KMS-11 (cell line): ENCODE data around the gene OSBPL5.

Experiments
- H2AFZ ChIP-seq: fragments of 200-600 bp; sonication (generic); 2 replicates; pipeline ENCODE4 v1.6.1; 2016; ENCODE audit warnings: antibody characterized with exemption, mixed run types, low read depth
- H3K27ac ChIP-seq: fragments of 200-600 bp; sonication (generic); 2 replicates; pipeline ENCODE4 v1.6.1; 2016; ENCODE audit warnings: mild to moderate bottlenecking, mixed run types
- H3K27me3 ChIP-seq: fragments of 200-600 bp; sonication (generic); 2 replicates; pipeline ENCODE4 v1.6.1; 2017; ENCODE audit warnings: mild to moderate bottlenecking, low read depth, mixed run types, moderate library complexity; ENCODE audit not compliant: insufficient read depth
- H3K36me3 ChIP-seq: fragments of 200-600 bp; sonication (generic); 2 replicates; pipeline ENCODE4 v1.6.1; 2017; ENCODE audit warnings: mild to moderate bottlenecking, mixed run types; ENCODE audit not compliant: insufficient read depth
- H3K4me1 ChIP-seq: fragments of 200-600 bp; sonication (generic); 2 replicates; pipeline ENCODE4 v1.6.1; 2016; ENCODE audit warnings: mild to moderate bottlenecking, low read depth, mixed run types; ENCODE audit not compliant: poor library complexity, severe bottlenecking
- H3K4me2 ChIP-seq: fragments of 200-600 bp; sonication (generic); 2 replicates; pipeline ENCODE4 v1.7.0; 2016; ENCODE audit warnings: mild to moderate bottlenecking, mixed run types
- H3K4me3 ChIP-seq: fragments of 200-600 bp; sonication (generic); IDR thresholded peaks from 2 replicates; pipeline ENCODE4 v1.6.1; 2017; ENCODE audit warnings: low read depth, low read length, mixed read lengths; ENCODE audit not compliant: insufficient read depth
- H3K79me2 ChIP-seq: fragments of 200-600 bp; sonication (generic); 2 replicates; pipeline ENCODE4 v1.6.1; 2016; ENCODE audit warnings: low read depth, mixed run types; ENCODE audit not compliant: insufficient read depth
- H3K9ac ChIP-seq: fragments of 200-600 bp; sonication (generic); 2 replicates; pipeline ENCODE4 v1.6.1; 2016; ENCODE audit warnings: mild to moderate bottlenecking, mixed run types
- H4K20me1 ChIP-seq: fragments of 200-600 bp; sonication (generic); 2 replicates; pipeline ENCODE4 v1.6.1; 2016; ENCODE audit warnings: mild to moderate bottlenecking, mixed run types; ENCODE audit not compliant: insufficient read depth
- CTCF ChIP-seq: fragments of 200-600 bp; sonication (generic); conservative IDR thresholded peaks from 2 replicates; pipeline ENCODE4 v1.6.1; 2017; ENCODE audit warnings: low read depth, mild to moderate bottlenecking, antibody characterized with exemption, low read length, moderate library complexity, mixed read lengths

Gene OSBPL5

GRCh38 chr11:3138178-3139085 lies 26.7 kb downstream of the OSBPL5 start:
- no peak for TF ChIP-seq CTCF
- H3K36me3 ChIP-seq: no peaks in the 10 kb centered on the region
- no peak overlapping the region for H3K4me2 ChIP-seq
- no peak overlapping the region for H3K4me3 ChIP-seq
- no peaks in the 10 kb centered on the region for H3K4me1 ChIP-seq
- H3K27ac ChIP-seq: no peak overlapping the region
- no peak overlapping the region for H2AFZ ChIP-seq
- H4K20me1 ChIP-seq: no peaks in the 10 kb centered on the region
- H3K27me3 ChIP-seq: no peaks in the 10 kb centered on the region
- H3K79me2 ChIP-seq: no peaks in the 10 kb centered on the region
- H3K9ac ChIP-seq: no peak overlapping the region

GRCh38 chr11:3137486-3138177 lies 27.5 kb downstream of the OSBPL5 start:
- H3K4me3 ChIP-seq: no peak overlapping the region
- no peak overlapping the region for H2AFZ ChIP-seq
- H4K20me1 ChIP-seq: no peaks in the 10 kb centered on the region
- H3K9ac ChIP-seq: no peak overlapping the region
- no peak overlapping the region for H3K4me2 ChIP-seq
- TF ChIP-seq CTCF: no peak
- no peaks in the 10 kb centered on the region for H3K27me3 ChIP-seq
- H3K4me1 ChIP-seq: no peaks in the 10 kb centered on the region
- no peaks in the 10 kb centered on the region for H3K36me3 ChIP-seq
- H3K27ac ChIP-seq: no peak overlapping the region
- H3K79me2 ChIP-seq: no peaks in the 10 kb centered on the region

GRCh38 chr11:3136546-3137455 lies 28.3 kb downstream of the OSBPL5 start:
- Histone ChIP-seq H3K79me2 (no peaks in the 10 kb centered on the region), H3K4me1 (no peaks in the 10 kb centered on the region), H4K20me1 (no peaks in the 10 kb centered on the region), H3K36me3 (no peaks in the 10 kb centered on the region), H2AFZ (no peak overlapping the region), H3K4me2 (no peak overlapping the region), H3K9ac (no peak overlapping the region), H3K4me3 (no peak overlapping the region), H3K27ac (no peak overlapping the region), H3K27me3 (no peaks in the 10 kb centered on the region)
- no peak for TF ChIP-seq CTCF
